GM18505 (cell line): ENCODE results near the gene LDLRAD3.

Source experiments
- ATAC-seq: cut with Tn5 transposase; IDR thresholded peaks from one replicate; pipeline ENCODE4 v1.9.1; 2021; ENCODE audit not compliant: unreplicated experiment
- POLR2A ChIP-seq: IDR thresholded peaks from 4 replicates; pipeline ENCODE4 v1.6.1; 2011; ENCODE audit warnings: borderline replicate concordance; ENCODE audit not compliant: insufficient read depth, insufficient read length; ENCODE audit errors: extremely low read depth

The LDLRAD3 gene

GRCh38 chr11:35933320-35933871 lies 10.5 kb upstream of the LDLRAD3 start:
- ATAC-seq = no peak
- no peak for TF ChIP-seq POLR2A

GRCh38 chr11:35934271-35934670 lies 9.6 kb upstream of the LDLRAD3 start:
- ATAC-seq = no peak
- TF ChIP-seq POLR2A = no peak

DNA sequence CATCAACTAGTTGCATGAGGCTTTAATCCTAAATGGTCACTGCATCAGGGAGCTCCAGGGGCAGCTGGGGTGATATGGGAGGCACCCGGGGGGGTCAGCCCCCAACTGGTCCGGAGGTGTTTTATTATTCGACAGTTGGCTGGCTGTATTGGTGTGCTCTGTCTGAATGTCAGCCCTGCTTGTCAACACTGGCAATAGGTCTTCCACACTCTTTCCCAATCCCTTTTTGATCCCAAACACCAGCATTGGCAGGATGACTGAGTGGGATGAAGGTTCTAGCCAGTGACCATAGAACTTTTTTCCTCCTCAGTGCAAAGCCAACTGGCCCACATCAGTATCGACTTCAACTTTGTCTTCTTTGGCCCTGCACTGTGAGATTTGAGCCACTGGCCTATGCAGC lies 8.9 kb upstream of the LDLRAD3 start:
- no peak for TF ChIP-seq POLR2A
- no peak for ATAC-seq

DNA sequence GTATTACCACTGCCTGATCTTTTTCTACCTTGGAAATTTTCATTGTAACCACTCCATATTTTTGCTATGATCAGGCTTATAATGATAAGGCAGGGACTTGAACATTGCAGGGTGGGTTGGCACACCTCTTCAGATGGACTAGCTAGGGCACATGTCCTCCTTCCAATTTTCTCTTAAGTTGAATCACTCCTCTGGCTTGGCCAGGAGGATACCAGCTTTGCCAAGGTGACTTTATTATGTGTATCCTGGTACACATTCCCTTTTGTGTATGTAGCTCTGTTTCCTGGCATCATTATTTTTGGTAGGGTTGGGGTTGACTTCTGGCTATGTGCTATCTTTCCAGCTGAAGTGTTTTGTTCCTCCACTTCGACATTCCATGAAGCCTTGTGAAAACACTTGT lies 8.5 kb upstream of the LDLRAD3 start:
- no peak for TF ChIP-seq POLR2A
- ATAC-seq = no peak

DNA sequence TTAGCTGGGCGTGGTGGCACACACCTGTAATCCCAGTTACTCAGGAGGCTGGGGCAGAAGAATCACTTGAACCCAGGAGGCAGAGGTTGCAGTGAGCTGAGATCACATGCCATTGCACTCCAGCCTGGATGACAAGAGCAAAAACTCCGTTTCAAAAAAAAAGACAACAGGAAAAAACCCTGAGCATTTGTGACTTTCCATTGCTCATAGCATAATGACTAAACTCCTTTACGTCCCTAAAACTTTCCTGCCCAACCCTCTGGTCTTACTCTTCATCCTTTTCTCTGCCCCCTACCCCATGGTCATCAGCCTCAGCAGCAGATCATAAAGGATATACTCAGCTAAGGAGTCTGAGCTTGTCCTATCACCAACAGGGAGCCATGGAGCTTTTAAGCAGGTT lies 6.8 kb upstream of the LDLRAD3 start:
- TF ChIP-seq POLR2A = no peak
- ATAC-seq = no peak

DNA sequence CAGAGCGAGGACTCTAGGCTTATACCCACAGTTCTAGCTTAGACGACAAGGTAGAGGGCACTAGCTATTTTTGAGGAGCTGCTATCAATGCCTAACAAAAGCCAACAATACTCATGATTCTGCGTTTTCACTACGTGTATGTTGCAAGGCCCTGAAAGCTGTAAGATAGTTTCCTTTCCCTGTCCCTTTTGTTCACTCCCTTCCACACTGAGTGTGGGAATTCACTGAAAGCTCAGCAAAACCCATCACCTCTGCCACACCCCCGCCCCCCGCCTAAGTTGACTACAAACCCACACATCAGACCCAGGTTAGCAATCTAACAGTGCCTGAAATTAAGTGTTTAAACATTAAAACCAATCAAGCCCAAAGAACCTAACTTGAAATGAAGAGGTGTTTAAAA lies 6.2 kb upstream of the LDLRAD3 start:
- no peak for ATAC-seq
- TF ChIP-seq POLR2A = no peak

DNA sequence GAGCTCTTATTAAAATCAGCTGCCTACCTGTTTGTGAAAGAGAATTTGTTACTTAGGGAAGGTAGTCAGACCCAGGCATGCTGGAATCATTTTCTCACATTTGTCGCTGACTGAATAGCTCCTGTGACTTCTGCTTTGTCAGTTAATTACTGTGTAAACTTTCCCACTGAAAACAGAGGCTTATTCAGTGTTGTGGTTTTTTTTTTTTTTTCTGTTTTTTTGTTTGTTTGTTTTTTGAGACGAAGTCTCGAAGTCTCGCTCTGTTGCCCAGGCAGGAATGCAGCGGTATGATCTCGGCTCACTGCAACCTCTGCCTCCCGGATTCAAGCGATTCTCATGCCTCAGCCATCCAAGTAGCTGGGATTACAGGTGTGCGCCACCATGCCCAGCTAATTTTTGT lies 5.6 kb upstream of the LDLRAD3 start:
- no peak for TF ChIP-seq POLR2A
- ATAC-seq = no peak

DNA sequence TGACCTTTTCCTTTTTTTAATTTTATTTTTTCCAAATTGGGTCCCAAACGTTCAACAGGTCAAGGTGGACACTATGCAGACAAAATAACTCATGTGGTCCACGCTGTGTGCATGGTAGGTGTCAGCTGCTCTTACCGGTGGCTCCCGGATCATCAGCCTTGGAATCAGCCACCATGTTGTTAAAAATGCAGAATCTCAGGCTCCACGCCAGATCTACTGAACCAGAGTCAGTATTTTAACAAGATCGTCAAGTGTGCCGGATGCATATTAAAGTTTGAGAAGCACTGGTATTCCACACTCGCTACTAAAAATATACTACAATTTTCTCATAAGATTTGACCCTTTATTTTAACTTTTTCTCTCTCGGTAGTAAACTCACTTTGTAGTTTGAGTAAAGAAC lies 553 bp upstream of the LDLRAD3 start:
- no peak for ATAC-seq
- TF ChIP-seq POLR2A = no peak

- no peak for TF ChIP-seq POLR2A
These were observed 758 bp downstream of the LDLRAD3 start for GRCh38 chr11:35944503-35945136.

GRCh38 chr11:35945137-35945518 lies 1.3 kb downstream of the LDLRAD3 start:
- TF ChIP-seq POLR2A = no peak
- no peak for ATAC-seq

More at GRCh38 chr11:35944503-35945136, 758 bp downstream of the LDLRAD3 start:
- no peak for ATAC-seq

DNA sequence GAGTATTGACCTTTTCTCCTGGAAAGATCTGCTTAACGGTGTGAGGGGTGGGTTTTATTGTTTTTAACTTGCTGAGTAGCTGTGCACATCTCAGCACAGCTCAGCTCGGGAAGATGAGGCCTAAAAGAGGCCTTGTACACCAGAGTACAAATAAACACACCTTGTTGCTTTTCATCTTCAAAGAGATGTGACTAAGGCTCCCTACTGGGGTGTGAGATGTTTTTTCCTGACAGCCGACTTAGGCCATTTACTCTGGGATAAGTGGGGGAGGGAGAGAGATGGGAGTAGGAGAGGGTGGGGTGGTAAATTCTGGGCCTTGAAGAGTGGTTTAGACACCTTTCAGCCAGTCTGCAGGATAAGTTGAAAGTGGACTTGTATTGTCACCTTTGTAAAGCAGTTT lies 2.9 kb downstream of the LDLRAD3 start:
- ATAC-seq = no peak
- no peak for TF ChIP-seq POLR2A

GRCh38 chr11:35947437-35947836 lies 3.6 kb downstream of the LDLRAD3 start:
- no peak for ATAC-seq

DNA sequence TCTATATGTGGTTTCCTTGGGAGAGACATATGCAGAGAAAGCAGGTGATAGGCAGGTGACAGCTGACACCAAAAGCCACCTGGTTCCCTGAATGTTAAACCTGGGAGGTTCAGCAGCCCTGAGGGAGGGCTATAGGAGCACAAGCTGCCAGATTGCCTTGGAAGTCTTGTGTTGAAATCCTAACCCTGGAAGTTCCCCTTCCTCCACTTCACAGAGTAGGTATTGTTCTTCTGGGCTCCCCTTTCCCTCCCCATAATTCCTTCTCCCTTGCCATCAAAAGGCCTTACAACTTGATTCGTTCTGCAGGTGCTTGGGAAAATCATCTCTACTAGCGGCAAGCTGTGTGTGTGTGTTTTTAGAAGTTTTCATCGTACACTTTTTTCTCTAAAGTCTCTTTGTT lies 5.4 kb downstream of the LDLRAD3 start:
- TF ChIP-seq POLR2A = no peak
- no peak for ATAC-seq

More at GRCh38 chr11:35947437-35947836, 3.6 kb downstream of the LDLRAD3 start:
- TF ChIP-seq POLR2A = no peak

GRCh38 chr11:35950082-35950481 lies 6.2 kb downstream of the LDLRAD3 start:
- TF ChIP-seq POLR2A = no peak
- ATAC-seq = no peak

- ATAC-seq = no peak
- no peak for TF ChIP-seq POLR2A
These were observed 7.8 kb downstream of the LDLRAD3 start for GRCh38 chr11:35951680-35952079.

GRCh38 chr11:35953081-35953760 lies 9.4 kb downstream of the LDLRAD3 start:
- no peak for TF ChIP-seq POLR2A
- no peak for ATAC-seq
